HT-29 (cell line): ENCODE measurements around the gene LRRFIP1. TPM values are rescaled to one million over a fixed set of nuclear protein-coding genes. Genes with fewer than 3 reads are reported as not detected.

Experiments used
- DNase-seq: peaks from one replicate; pipeline ENCODE4 v3.0.0-alpha.2; 2015; ENCODE audit warnings: low spot score
- total RNA-seq: library from RNA; depleted of rRNA; stranded (reverse); fragments of >200 nt; shearing (Covaris generic); gene quantifications from 2 replicates; pipeline ENCODE4 v1.2.3, GENCODE V29; 2014

LRRFIP1 gene
- total RNA-seq, 1 experiment from 2014 or later = 91.0 TPM

DNA sequence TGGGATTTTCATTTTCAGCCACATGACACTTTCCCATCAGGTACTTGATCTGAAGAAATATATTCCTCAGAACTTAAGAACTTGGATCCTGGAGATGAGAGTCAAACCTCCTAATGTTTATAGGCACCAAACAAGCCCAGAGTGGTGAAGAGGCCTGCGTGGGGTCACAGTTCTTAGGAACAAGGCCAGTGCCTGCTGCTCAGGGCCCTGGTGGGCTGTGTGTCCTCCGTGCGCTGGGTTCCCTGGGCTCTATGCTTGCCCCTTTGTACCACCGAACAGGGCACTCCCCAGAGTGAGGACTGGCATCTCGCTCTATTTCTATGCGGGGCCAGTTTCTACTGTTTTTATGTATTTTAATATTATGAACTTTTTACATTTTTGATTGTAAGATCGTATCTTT, 95.2 kb downstream of the LRRFIP1 start:
- no peak for DNase-seq

DNA sequence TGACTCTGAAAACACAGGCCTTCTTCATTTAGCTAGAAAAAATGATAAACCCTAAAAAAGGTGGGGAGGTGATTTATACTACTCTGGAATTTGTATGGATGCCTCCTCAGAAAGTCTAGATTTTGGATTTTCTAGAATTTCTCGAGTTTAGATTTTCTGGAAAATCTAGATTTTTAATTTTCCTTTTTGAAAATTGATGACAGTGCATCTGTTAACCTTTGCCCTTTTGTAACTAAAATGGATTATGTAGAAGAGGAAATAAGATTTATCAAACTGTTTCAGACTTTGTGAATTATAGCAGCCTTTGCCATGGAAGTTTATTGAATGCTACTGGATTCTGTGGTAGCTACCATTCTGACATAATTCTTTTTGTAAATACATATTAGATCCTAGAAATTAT, 95.6 kb downstream of the LRRFIP1 start:
- no peak for DNase-seq

- DNase-seq = peak; percentile 61
These were observed 96.2 kb downstream of the LRRFIP1 start for GRCh38 chr2:237723602-237724001.

GRCh38 chr2:237724811-237725478, 97.6 kb downstream of the LRRFIP1 start:
- no peak for DNase-seq

DNA sequence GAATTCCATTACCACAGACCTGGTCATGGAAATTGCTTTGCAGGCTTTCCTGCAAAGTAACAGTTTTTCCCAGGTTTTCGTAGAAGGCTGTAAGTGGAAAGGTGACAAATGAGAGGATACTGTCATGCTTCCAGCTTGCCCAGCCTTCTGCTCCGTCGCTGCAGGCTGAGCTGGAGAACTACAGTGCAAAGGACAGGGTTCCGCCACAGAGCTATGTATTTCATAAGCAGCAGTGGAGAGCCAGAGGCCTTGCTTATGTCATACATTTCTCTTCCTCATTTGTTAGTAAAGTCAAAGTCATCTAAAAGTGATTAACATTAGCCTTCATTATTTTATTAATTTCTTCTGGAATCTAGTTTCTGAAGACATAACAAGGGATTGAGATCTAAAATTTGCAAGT, 98.3 kb downstream of the LRRFIP1 start:
- DNase-seq = no peak

- peak; percentile 50 for DNase-seq
These were observed 99.0 kb downstream of the LRRFIP1 start for GRCh38 chr2:237726401-237726830.

DNA sequence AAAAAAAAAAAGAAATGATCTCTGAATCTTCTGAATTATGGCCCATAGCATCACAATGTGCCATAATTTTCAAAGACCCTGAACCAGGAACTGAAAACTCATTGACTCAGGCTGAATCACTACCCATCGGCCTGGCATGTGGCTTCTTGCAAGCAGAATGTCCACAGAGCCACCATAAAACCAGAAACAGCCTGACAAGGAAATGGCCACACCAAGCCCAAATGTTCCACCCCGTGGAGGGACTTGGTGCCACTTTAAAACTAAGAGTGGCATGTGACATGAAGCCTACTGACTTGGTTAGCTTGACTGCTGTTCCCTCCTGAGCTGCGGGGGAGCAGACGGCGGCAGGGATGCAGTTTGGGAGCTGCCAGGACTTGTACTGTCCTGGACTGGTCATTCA, 100.0 kb downstream of the LRRFIP1 start:
- DNase-seq = no peak

GRCh38 chr2:237729681-237730475, 102.5 kb downstream of the LRRFIP1 start:
- DNase-seq = no peak

GRCh38 chr2:237731663-237732062, 104.3 kb downstream of the LRRFIP1 start:
- peak; percentile 37 for DNase-seq

- DNase-seq = no peak
These were observed 104.7 kb downstream of the LRRFIP1 start for GRCh38 chr2:237732070-237732469.

DNA sequence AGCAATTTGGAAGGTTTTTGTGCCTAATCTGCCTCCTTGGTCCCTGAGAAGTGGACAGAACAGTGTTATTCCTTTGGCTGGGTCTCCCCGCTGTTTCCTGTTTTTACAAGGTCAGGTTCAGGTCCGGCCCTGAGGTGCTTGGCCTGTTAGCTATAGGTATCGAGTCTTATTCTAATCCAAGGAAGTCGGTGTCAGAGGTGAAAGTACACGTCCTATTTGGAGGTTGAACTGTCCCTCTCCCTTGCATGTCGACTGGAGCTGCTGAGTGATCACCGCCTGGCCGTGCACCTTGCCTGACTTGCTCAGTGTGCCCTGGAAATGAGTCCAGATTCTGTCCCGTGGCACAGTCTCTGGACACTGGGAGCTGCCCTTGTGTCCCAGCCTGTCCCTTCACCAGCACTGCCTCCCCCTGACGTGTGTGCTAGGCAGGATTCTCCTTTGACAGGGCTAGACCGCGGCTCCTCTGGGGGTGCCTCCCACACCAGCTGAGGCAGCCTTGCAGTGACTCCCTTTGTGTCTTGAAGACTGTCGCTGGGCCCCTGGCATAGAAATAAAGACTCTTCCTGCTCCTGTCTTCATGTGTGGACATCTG, 105.5 kb downstream of the LRRFIP1 start:
- no peak for DNase-seq

- no peak for DNase-seq
These were observed 106.4 kb downstream of the LRRFIP1 start for GRCh38 chr2:237733677-237734300.

GRCh38 chr2:237734905-237735623, 107.7 kb downstream of the LRRFIP1 start:
- DNase-seq = no peak

GRCh38 chr2:237735798-237736197, 108.4 kb downstream of the LRRFIP1 start:
- DNase-seq = no peak

DNA sequence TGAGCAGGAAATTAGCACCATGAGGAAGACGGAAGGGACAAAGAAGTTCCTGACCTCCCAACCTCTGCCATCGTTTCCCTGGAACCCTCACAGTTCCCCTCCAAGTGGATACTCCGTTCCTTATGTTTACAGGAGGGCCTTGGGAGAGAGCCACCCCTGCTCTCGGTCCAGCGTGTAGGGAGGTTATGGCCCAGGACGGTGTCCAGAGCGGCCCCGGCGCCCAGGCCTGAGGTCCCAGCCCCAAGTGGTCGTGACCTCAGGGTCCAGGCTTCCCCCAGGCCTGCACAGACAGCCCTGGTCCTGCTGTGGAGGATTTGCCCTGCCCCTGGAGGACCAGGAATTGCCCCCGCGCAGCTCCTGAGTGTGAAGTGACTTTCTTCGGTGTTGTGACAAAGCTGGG, 109.4 kb downstream of the LRRFIP1 start:
- no peak for DNase-seq

DNA sequence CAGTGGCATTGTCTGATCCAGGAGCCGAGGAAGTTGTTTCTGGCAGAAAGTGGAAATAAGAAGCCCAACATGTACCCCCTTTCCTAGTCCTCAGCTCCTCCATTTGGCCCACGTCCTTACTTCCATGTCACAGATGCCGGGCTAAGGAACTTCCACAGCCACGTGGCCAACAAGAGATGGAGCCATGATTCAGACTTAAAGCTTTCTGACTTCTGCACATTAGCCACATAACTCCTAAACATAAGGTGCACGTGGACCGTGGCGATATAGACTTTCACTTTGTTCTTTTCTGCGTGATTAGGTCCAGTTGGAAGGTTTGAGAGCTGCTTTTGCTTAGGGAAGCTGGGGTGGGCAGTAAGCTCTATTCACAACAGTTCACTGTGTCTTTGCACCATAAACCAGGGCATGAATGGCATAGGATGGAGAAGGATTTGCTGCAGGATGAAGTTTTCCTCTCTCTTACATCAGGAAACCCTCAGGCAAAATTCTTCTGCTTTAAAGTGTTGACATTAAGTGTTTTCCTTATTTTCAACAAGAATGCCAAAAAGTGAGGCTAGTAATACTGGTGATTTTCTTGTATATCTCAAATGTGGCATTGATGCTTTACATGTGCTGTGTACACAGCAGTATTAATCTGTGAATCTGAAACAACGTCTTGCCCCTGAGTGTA, 109.9 kb downstream of the LRRFIP1 start:
- no peak for DNase-seq

- no peak for DNase-seq
These were observed 110.9 kb downstream of the LRRFIP1 start for GRCh38 chr2:237738255-237738654.

GRCh38 chr2:237739101-237739500, 111.7 kb downstream of the LRRFIP1 start:
- no peak for DNase-seq

- no peak for DNase-seq
These were observed 114.8 kb downstream of the LRRFIP1 start for GRCh38 chr2:237742191-237742590.

- no peak for DNase-seq
These were observed 115.2 kb downstream of the LRRFIP1 start for GRCh38 chr2:237742614-237743013.

DNA sequence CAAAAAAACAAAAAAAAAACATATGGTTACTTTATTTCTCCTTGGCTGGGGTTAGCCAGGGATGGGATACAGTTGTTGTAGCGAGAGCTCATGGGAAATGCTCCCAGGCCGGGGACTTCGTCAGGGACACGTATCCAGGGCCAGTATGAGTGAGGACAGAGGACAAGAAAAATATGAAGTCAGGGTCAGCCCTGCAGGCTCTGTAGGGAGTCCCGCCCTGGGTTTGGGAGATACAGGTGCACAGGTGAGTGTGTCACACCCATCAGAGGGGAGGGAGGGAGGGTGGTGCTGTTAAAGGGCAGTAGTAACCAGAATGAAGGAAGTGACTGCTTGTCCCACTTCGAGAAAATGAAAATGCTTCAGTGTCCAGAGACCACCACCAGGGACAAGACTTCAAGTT, 115.6 kb downstream of the LRRFIP1 start:
- DNase-seq = no peak
